Gastroesophageal sphincter (tissue), 3 donors: Measurements from ENCODE around the gene SCRN1.

Experiments used
- EP300 ChIP-seq: sonication (generic); formaldehyde crosslinking; IDR thresholded peaks from one replicate; pipeline ENCODE4 v1.6.1; 2017; ENCODE audit warnings: antibody characterized with exemption, mild to moderate bottlenecking
- POLR2A ChIP-seq, 2 donors: fragments of 450-650 bp; IDR thresholded peaks; one replicate each; pipeline ENCODE4 v1.6.1; 2017; ENCODE audit warnings: antibody characterized with exemption in 2 of 2, mild to moderate bottlenecking in 2 of 2, moderate library complexity in 1 of 2
- POLR2AphosphoS5 ChIP-seq: sonication (generic); formaldehyde crosslinking; IDR thresholded peaks from one replicate; pipeline ENCODE4 v1.6.1; 2017; ENCODE audit warnings: antibody characterized with exemption
- TF ChIP-seq, protein P1 (sequence below), 4 experiments: fragments of 200-600 bp in 2 of 4; fragments of 450-650 bp in 2 of 4; sonication (generic) in 1 of 4; IDR thresholded peaks; one replicate each; pipeline ENCODE4 v1.5.1; 2017 to 2019; ENCODE audit warnings: antibody characterized with exemption in 4 of 4, mild to moderate bottlenecking in 2 of 4, moderate library complexity in 2 of 4

DNA sequence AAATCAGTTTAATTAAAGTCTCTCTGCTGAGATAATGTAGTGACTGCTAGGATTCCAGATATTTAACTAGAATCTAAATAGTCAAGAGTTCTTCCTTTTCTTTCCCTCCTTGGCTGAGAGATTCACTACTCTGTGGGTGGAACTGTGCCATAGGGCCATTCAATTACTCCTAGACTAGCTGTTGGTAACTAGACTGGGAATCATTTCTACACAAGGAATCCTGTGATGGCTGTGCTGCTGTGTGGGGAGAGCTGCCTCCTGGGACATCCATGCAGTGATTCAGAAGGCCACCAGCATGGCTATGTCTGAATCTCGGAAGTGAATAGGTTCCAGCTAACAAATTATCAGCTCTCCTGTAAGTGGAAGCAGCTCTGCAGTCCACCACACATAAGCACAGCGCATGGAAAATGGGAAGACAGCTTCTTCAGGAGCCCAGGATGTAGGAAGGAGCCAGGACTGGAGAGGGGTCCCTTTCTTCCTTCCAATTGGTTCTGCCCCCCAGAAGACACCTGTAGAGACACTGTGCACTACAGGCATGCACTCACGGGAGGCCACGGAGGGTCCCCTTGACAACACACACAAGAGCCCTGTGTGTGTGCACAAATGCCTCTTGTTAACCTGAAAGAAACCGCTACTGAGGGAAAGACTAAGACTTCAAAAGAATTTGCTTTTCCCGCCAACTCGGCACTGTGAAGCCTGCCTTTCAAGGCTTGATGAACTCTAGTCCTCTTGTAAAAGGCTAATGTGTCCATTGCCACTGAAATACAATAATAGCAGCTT is 66.5 kb downstream of the SCRN1 start:
- no peak for TF ChIP-seq EP300
- TF ChIP-seq, protein P1, sequence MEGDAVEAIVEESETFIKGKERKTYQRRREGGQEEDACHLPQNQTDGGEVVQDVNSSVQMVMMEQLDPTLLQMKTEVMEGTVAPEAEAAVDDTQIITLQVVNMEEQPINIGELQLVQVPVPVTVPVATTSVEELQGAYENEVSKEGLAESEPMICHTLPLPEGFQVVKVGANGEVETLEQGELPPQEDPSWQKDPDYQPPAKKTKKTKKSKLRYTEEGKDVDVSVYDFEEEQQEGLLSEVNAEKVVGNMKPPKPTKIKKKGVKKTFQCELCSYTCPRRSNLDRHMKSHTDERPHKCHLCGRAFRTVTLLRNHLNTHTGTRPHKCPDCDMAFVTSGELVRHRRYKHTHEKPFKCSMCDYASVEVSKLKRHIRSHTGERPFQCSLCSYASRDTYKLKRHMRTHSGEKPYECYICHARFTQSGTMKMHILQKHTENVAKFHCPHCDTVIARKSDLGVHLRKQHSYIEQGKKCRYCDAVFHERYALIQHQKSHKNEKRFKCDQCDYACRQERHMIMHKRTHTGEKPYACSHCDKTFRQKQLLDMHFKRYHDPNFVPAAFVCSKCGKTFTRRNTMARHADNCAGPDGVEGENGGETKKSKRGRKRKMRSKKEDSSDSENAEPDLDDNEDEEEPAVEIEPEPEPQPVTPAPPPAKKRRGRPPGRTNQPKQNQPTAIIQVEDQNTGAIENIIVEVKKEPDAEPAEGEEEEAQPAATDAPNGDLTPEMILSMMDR (IDR thresholded peaks at IDR 0.05), result no peak
- TF ChIP-seq POLR2AphosphoS5, result no peak
- TF ChIP-seq POLR2A (IDR thresholded peaks at IDR 0.05), result no peak
